GM10248 (cell line): ENCODE measurements around the gene ZNF236.
"Not testable (repeated sequence)": the region's sequence is repeated elsewhere in the genome, so short reads cannot be mapped to it uniquely, and the experiment has no call there.

ENCODE experiments used
- CTCF ChIA-PET: fragments of 300-600 bp; sonication (Branson Sonifier 250); formaldehyde crosslinking; extraction: SDS; loops from one replicate; lab custom pipeline; 2021; ENCODE audit warnings: antibody characterized with exemption; lab: Yijun Ruan, JAX
- POLR2A ChIA-PET: fragments of 350-650 bp; sonication (Branson Sonifier 250); formaldehyde crosslinking; extraction: SDS; loops from one replicate; lab custom pipeline; 2020; ENCODE audit warnings: antibody characterized with exemption; lab: Yijun Ruan, JAX
- DNase-seq: peaks from one replicate; pipeline ENCODE4 v3.0.0; 2012; ENCODE audit errors: extremely low spot score
- TF ChIP-seq, protein P1 (sequence below): IDR thresholded peaks from 2 replicates; pipeline ENCODE4 v1.5.1; 2012; ENCODE audit warnings: mild to moderate bottlenecking, low read depth; ENCODE audit errors: extremely low read depth, missing control alignments, control extremely low read depth

The ZNF236 gene

GRCh38 chr18:76805221-76805620 lies 17.1 kb upstream of the ZNF236 start:
- ChIA-PET POLR2A (no interaction called here), CTCF (no interaction called here)
- TF ChIP-seq, protein P1, sequence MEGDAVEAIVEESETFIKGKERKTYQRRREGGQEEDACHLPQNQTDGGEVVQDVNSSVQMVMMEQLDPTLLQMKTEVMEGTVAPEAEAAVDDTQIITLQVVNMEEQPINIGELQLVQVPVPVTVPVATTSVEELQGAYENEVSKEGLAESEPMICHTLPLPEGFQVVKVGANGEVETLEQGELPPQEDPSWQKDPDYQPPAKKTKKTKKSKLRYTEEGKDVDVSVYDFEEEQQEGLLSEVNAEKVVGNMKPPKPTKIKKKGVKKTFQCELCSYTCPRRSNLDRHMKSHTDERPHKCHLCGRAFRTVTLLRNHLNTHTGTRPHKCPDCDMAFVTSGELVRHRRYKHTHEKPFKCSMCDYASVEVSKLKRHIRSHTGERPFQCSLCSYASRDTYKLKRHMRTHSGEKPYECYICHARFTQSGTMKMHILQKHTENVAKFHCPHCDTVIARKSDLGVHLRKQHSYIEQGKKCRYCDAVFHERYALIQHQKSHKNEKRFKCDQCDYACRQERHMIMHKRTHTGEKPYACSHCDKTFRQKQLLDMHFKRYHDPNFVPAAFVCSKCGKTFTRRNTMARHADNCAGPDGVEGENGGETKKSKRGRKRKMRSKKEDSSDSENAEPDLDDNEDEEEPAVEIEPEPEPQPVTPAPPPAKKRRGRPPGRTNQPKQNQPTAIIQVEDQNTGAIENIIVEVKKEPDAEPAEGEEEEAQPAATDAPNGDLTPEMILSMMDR, result peak; percentile 2
- no peak for DNase-seq

- TF ChIP-seq, protein P1, result no peak
- no peak for DNase-seq
- ChIA-PET POLR2A (no interaction called here), CTCF (interaction anchor here (1.1 kb wide), 1 partner anchor 195 kb away, joined by 4 read pairs; no protein-coding TSS in a partner anchor)
Measured at GRCh38 chr18:76806301-76806700, 16.1 kb upstream of the ZNF236 start.

- TF ChIP-seq, protein P1, result no peak
- ChIA-PET POLR2A (no interaction called here), CTCF (no interaction called here)
- DNase-seq, result no peak
Measured at GRCh38 chr18:76808561-76808960, 13.8 kb upstream of the ZNF236 start.

DNA sequence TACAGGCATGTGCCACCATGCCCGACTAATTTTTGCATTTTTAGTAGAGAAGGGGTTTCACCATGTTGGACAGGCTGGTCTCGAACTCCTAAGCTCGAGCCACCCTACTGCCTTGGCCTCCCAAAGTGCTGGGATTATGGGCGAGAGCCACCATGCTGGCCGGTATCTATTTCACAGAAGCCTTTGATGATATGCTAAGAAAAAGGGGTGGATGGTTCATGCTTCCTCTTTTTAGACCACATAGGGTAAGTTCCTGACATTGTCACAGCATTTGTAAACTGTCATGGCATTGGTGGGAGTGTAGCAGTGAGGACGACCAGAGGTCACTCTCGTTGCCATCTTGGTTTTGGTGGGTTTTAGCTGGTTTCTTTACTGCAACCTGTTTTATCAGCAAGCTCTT lies 10.8 kb upstream of the ZNF236 start:
- CTCF ChIA-PET, result interaction anchor here (1.6 to 12.5 kb wide), 3 partner anchors 9 to 171 kb away, joined by 5 to 179 read pairs (median 6); no protein-coding TSS in a partner anchor
- DNase-seq, POLR2A ChIA-PET: not testable (repeated sequence)

DNA sequence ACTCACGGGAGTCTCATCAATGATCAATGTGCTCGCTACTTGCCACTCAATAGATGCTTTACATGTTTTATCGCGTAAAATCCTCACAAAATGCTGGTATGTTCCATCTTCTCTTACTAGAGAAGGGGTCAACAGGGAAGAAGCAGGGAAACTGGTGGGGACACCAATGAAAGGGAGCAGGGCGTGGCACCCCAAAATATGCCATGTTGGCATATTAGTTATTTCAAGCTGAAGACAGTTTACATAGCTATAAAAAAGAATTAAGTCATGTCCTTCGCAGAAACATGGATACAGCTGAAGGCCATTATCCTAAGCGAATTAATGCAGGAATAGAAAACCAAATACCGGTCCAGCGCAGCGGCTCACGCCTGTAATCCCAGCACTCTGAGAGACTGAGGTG lies 8.1 kb upstream of the ZNF236 start:
- POLR2A ChIA-PET, result no interaction called here
- CTCF ChIA-PET, result interaction anchor here (1.5 to 12.5 kb wide), 2 partner anchors 12 to 169 kb away, joined by 3 to 179 read pairs; no protein-coding TSS in a partner anchor
- DNase-seq, result no peak
- TF ChIP-seq, protein P1, result no peak

- POLR2A ChIA-PET, result interaction anchor here (0.6 kb wide), 1 partner anchor 48 kb away, joined by 7 read pairs; no protein-coding TSS in a partner anchor
- DNase-seq, result no peak
- CTCF ChIA-PET, result interaction anchor here (12.5 kb wide), 1 partner anchor 14 kb away, joined by 179 read pairs; no protein-coding TSS in a partner anchor
- TF ChIP-seq, protein P1, result no peak
Measured at GRCh38 chr18:76816127-76816526, 6.2 kb upstream of the ZNF236 start.

DNA sequence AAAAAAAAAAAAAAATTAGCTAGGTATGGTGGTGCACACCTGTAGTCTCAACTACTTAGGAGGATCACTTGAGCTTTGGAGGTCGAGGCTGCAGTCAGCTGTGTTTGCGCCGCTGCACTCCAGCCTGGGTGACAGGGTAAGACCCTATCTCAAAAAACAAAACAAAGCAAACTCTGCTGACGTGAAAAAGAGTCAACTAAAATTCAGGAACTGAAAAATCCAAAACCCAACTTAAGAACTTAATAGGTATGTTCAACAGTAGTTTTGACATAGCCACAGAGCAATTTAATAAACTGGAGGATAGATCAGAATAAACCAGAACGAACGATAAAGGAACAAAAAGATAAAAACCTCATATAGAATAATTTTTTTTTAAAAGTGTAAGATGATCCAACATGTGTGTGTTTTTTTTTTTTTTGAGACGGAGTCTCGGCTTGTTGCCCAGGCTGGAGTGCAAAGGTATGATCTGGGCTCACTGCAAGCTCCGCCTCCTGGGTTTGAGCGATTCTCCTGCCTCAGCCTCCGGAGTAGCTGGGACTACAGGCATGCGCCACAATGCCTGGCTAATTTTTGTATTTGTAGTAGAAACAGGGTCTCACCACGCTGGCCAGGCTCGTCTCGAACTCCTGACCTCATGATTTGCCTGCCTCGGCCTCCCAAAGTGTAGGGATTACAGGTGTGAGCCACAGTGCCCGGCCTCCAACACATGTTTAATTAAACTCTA lies 4.3 kb upstream of the ZNF236 start:
- TF ChIP-seq, protein P1, result no peak
- DNase-seq, result no peak
- CTCF ChIA-PET, result interaction anchor here (0.7 to 12.5 kb wide), 3 partner anchors 11 to 166 kb away, joined by 3 to 179 read pairs (median 4); no protein-coding TSS in a partner anchor
- POLR2A ChIA-PET, result no interaction called here
